PC-9 (cell line): ENCODE data around the gene EDDM13.
"Not testable (repeated sequence)": the region's sequence is repeated elsewhere in the genome, so short reads cannot be mapped to it uniquely, and the experiment has no call there.

ENCODE experiments used
- CTCF ChIP-seq: fragments of 200-600 bp; sonication (generic); conservative IDR thresholded peaks from 2 replicates; pipeline ENCODE4 v1.6.1; 2017; ENCODE audit warnings: mixed run types, antibody characterized with exemption, mild to moderate bottlenecking, moderate library complexity
- EZH2 ChIP-seq: fragments of 200-600 bp; sonication (generic); IDR thresholded peaks from 2 replicates; pipeline ENCODE4 v1.8.0; 2017; ENCODE audit warnings: antibody characterized with exemption, low read depth

- TF ChIP-seq CTCF, EZH2: not testable (repeated sequence)
Measured at GRCh38 chr19:56307062-56307461, 34.5 kb downstream of the EDDM13 start.
